ENCODE data around the gene C9orf50.

The C9orf50 gene

GRCh38 chr9:129574911-129575585 is 45.9 kb downstream of the C9orf50 start:
- Histone ChIP-seq H3K4me1 (ENCODE audit: insufficient read depth, low read length) (peaks cover 10% of the 10 kb centered on the region; the same call in 1 of the 2 replicates), H3K9me3 (ENCODE audit: control insufficient read depth, insufficient read depth, low read length) (peaks cover 3% of the 10 kb centered on the region; the same call in 1 of the 2 replicates), H3K36me3 (ENCODE audit: insufficient read depth, low read length) (no peaks in the 10 kb centered on the region), H3K9ac (ENCODE audit: low read depth, low read length) (no peak overlapping the region)

GRCh38 chr9:129573977-129574376 is 46.9 kb downstream of the C9orf50 start:
- H3K4me1 ChIP-seq (ENCODE audit: insufficient read depth, low read length), result peaks cover 11% of the 10 kb centered on the region; the same call in 1 of the 2 replicates
- H3K9ac ChIP-seq (ENCODE audit: low read depth, low read length), result no peak overlapping the region
- no peaks in the 10 kb centered on the region for H3K36me3 ChIP-seq (ENCODE audit: insufficient read depth, low read length)
- H3K9me3 ChIP-seq (ENCODE audit: control insufficient read depth, insufficient read depth, low read length), result peaks cover 3% of the 10 kb centered on the region; the same call in 1 of the 2 replicates

GRCh38 chr9:129572517-129572916 is 48.4 kb downstream of the C9orf50 start:
- no peaks in the 10 kb centered on the region for H3K36me3 ChIP-seq (ENCODE audit: insufficient read depth, low read length)
- H3K9ac ChIP-seq (ENCODE audit: low read depth, low read length), result no peak overlapping the region
- H3K9me3 ChIP-seq (ENCODE audit: control insufficient read depth, insufficient read depth, low read length), result peaks cover 3% of the 10 kb centered on the region; the same call in 1 of the 2 replicates
- peaks cover 13% of the 10 kb centered on the region; the same call in 1 of the 2 replicates for H3K4me1 ChIP-seq (ENCODE audit: insufficient read depth, low read length)

GRCh38 chr9:129572052-129572425 is 48.9 kb downstream of the C9orf50 start:
- Histone ChIP-seq H3K36me3 (ENCODE audit: insufficient read depth, low read length) (no peaks in the 10 kb centered on the region), H3K4me1 (ENCODE audit: insufficient read depth, low read length) (peaks cover 17% of the 10 kb centered on the region; the same call in 1 of the 2 replicates), H3K9ac (ENCODE audit: low read depth, low read length) (no peak overlapping the region), H3K9me3 (ENCODE audit: control insufficient read depth, insufficient read depth, low read length) (peaks cover 3% of the 10 kb centered on the region; the same call in 1 of the 2 replicates)

DNA sequence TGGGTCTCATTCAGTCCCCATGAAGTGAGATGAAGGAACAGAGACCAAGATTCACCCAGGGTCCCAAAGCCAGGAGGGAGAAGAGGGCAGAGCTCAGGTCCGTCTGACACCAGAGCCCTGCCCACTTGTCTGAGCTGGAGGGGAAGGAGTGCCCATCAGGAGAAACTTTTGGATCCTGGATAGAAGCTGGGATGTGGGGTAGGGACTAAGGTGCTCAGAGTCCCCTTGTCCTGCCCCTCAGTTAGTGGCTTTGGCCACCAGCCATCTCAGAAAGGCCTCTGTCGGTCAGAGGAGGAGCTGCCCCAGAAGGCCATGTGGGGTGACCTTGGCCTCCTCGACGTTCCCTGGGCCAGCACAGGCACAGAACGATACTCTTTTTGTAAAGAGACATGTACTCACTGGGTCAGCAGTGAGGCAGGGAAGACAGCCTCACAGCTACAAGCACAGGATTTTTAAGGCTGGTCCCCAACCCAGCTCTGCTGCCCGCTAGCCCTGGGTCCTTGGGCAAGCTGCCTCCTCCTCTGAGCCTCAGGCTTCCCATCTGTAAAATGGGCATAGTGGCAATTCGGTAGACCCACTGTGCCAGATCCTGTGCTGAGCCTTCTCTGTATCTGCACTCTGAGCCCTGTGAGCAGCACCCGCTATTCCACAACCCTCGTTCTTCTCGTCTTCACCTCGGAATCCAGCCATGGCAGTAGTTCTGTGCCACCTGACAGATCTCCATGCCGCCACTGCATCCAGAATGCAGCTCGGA is 49.4 kb downstream of the C9orf50 start:
- Histone ChIP-seq H3K9me3 (ENCODE audit: control insufficient read depth, insufficient read depth, low read length) (peaks cover 3% of the 10 kb centered on the region; the same call in 1 of the 2 replicates), H3K9ac (ENCODE audit: low read depth, low read length) (no peak overlapping the region), H3K36me3 (ENCODE audit: insufficient read depth, low read length) (no peaks in the 10 kb centered on the region), H3K4me1 (ENCODE audit: insufficient read depth, low read length) (peaks cover 20% of the 10 kb centered on the region; the same call in 1 of the 2 replicates)

DNA sequence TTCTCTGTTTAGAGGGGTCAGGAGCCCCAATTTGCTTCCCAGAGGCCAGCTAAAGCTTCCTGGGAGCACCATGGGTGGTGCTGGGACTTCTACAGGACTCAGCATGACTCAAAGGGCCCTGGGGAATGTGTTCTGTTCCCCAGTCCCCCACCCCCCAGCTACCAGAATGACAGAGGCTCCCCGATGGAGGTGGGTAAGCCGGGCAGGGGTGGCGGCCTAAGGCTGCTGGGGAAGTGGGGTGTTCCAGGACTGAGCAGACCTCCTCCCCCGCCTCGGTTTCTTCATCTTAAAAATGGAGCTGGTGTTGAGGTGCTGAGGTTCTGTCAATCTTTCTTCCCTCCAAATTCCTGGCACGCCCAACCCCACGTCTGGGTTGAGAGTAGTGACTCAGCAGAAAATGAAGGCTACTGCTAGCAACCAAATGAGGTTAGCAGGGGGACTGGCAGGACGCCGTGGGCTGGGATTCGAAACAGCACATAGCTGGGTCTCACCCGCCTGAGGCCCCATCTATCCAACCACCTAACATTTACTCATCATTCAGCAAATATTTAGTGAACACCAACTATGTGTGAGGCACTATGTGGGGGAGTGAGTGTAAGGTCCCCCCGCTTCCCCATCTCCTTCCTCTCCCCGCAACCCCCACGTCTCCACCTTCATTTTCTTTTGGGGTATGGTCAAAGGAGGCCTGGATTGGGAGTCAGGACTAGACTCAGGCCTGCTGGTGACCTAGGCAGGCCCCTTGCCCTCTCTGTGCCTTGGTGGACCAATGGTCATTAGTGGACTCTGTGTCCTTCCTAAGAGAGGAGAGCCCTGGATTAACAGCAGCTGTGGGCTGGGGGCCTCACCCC is 50.2 kb downstream of the C9orf50 start:
- Histone ChIP-seq H3K9ac (ENCODE audit: low read depth, low read length) (no peak overlapping the region), H3K36me3 (ENCODE audit: insufficient read depth, low read length) (no peaks in the 10 kb centered on the region), H3K9me3 (ENCODE audit: control insufficient read depth, insufficient read depth, low read length) (peaks cover 3% of the 10 kb centered on the region; the same call in 1 of the 2 replicates), H3K4me1 (ENCODE audit: insufficient read depth, low read length) (peaks cover 20% of the 10 kb centered on the region; the same call in 1 of the 2 replicates)

- peaks cover 20% of the 10 kb centered on the region; the same call in 1 of the 2 replicates for H3K4me1 ChIP-seq (ENCODE audit: insufficient read depth, low read length)
- no peak overlapping the region for H3K9ac ChIP-seq (ENCODE audit: low read depth, low read length)
- peaks cover 3% of the 10 kb centered on the region; the same call in 1 of the 2 replicates for H3K9me3 ChIP-seq (ENCODE audit: control insufficient read depth, insufficient read depth, low read length)
- no peaks in the 10 kb centered on the region for H3K36me3 ChIP-seq (ENCODE audit: insufficient read depth, low read length)
Observed at GRCh38 chr9:129569502-129570449, 51.1 kb downstream of the C9orf50 start.

GRCh38 chr9:129568560-129569501 is 52.1 kb downstream of the C9orf50 start:
- H3K9me3 ChIP-seq (ENCODE audit: control insufficient read depth, insufficient read depth, low read length), result peaks cover under 1% of the 10 kb centered on the region; the same call in 1 of the 2 replicates
- H3K4me1 ChIP-seq (ENCODE audit: insufficient read depth, low read length), result peaks cover 20% of the 10 kb centered on the region; the same call in 1 of the 2 replicates
- H3K9ac ChIP-seq (ENCODE audit: low read depth, low read length), result peak overlapping the region; percentile 78
- H3K36me3 ChIP-seq (ENCODE audit: insufficient read depth, low read length), result no peaks in the 10 kb centered on the region

- Histone ChIP-seq H3K4me1 (ENCODE audit: insufficient read depth, low read length) (peaks cover 20% of the 10 kb centered on the region; the same call in 1 of the 2 replicates), H3K36me3 (ENCODE audit: insufficient read depth, low read length) (no peaks in the 10 kb centered on the region), H3K9ac (ENCODE audit: low read depth, low read length) (peak overlapping the region; percentile 78), H3K9me3 (ENCODE audit: control insufficient read depth, insufficient read depth, low read length) (no peaks in the 10 kb centered on the region)
Observed at GRCh38 chr9:129567842-129568559, 52.9 kb downstream of the C9orf50 start.

DNA sequence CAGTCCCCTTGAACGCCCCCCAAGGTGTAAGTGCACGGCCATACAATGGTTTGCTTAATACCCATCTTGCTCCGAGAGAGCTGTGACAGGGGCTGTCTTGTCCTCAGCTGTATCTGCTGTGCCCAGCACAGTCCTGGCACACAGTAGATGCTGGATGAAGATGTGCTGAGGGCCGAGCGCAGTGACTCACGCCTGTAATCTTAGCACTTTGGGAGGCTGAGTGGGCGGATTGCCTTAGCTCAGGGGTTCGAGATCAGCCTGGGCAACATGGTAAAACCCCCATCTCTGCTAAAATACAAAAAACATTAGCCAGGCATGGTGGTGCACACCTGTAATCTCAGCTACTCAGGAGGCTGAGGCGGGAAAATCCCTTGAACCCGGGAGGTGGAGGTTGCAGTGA is 53.6 kb downstream of the C9orf50 start:
- H3K36me3 ChIP-seq (ENCODE audit: insufficient read depth, low read length), result no peaks in the 10 kb centered on the region
- H3K9ac ChIP-seq (ENCODE audit: low read depth, low read length), result no peak overlapping the region
- H3K9me3 ChIP-seq (ENCODE audit: control insufficient read depth, insufficient read depth, low read length), result no peaks in the 10 kb centered on the region
- peaks cover 22% of the 10 kb centered on the region for H3K4me1 ChIP-seq (ENCODE audit: insufficient read depth, low read length)

DNA sequence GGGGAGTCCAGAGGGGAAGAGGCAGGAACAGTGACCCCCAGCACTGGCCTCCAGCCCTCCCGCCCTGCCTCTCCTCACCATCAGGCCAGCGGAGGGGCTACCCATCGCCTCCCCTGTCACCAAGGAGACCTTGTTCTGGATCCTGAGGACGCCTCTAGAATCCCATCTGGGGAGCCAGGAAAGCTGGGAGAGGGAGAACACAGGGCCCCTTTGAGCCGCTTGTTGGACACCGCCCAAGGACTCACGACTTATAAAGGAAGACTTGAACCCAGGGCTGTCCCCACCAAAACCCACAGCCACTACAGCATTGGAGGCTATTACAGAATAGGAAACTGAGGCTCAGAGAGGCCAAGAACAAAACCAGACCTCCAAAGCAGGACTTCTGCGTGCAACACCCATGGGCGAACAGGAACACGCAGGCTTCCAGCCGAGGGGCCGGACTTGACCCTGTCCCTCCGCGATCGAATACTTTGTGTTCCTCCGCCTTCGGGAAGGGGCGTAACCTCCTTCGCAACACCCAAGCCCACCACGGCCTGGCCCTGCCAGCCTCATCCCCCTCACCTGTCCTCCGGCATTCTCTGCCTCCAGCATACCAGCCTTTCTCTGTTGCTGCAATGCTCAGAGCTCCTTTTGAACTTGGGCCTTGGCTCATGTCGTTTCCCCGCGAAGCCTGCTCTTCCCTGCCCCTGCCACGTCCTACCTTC is 54.2 kb downstream of the C9orf50 start:
- H3K4me1 ChIP-seq (ENCODE audit: insufficient read depth, low read length), result peaks cover 28% of the 10 kb centered on the region
- H3K36me3 ChIP-seq (ENCODE audit: insufficient read depth, low read length), result no peaks in the 10 kb centered on the region
- H3K9me3 ChIP-seq (ENCODE audit: control insufficient read depth, insufficient read depth, low read length), result no peaks in the 10 kb centered on the region
- H3K9ac ChIP-seq (ENCODE audit: low read depth, low read length), result no peak overlapping the region
